Omental fat pad (tissue), 4 donors: ENCODE results near the gene NXPH3. TPM values are rescaled to one million over a fixed set of nuclear protein-coding genes. Genes with fewer than 3 reads are reported as not detected.
"Not testable (repeated sequence)": the region's sequence is repeated elsewhere in the genome, so short reads cannot be mapped to it uniquely, and the experiment has no call there.

Source experiments
- ATAC-seq: fragments of 150-250 bp; one replicate; pipeline ENCODE4 v1.9.1; 2016; ENCODE audit warnings: mild to moderate bottlenecking, moderate library complexity; ENCODE audit not compliant: low FRiP score
- DNase-seq: peaks from one replicate; pipeline ENCODE4 v3.0.0-alpha.2; 2019; ENCODE audit warnings: low spot score
- total RNA-seq, 4 donors: library from RNA; depleted of rRNA; stranded (reverse); fragments of >200 nt; gene quantifications; one replicate each; pipeline ENCODE4 v1.1.0, GENCODE V29; 2016
- TF ChIP-seq, protein P1 (sequence below), 3 donors: fragments of 450-650 bp; IDR thresholded peaks; one replicate each; pipeline ENCODE4 v1.5.1; 2016 to 2017; ENCODE audit warnings: antibody characterized with exemption in 3 of 3, mild to moderate bottlenecking in 3 of 3, moderate library complexity in 2 of 3

Gene NXPH3
- total RNA-seq, 4 donors from 2014 or later: 2.9 to 7.4 (median 5.8) TPM

DNA sequence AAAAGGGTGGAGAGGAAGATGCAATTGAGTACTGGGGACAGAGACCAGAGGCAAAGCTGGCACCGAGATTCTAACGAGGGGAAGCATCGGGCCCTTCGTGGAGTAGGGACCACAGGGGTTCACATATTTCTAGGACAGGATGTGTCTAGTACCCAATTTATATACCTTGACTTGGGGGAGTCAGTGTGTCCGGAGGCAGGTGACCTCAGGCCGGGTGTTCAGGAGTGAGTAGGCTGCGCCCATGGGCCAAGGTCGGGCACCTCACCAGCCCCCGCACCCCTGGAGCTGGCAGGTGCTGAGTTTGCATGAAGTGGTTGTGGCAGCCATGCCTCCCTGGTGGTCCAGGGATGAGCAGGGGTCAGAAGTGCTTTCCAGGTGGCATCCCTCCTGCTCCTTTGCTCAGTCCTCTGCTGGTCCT lies 8.6 kb upstream of the NXPH3 start:
- TF ChIP-seq, protein P1, sequence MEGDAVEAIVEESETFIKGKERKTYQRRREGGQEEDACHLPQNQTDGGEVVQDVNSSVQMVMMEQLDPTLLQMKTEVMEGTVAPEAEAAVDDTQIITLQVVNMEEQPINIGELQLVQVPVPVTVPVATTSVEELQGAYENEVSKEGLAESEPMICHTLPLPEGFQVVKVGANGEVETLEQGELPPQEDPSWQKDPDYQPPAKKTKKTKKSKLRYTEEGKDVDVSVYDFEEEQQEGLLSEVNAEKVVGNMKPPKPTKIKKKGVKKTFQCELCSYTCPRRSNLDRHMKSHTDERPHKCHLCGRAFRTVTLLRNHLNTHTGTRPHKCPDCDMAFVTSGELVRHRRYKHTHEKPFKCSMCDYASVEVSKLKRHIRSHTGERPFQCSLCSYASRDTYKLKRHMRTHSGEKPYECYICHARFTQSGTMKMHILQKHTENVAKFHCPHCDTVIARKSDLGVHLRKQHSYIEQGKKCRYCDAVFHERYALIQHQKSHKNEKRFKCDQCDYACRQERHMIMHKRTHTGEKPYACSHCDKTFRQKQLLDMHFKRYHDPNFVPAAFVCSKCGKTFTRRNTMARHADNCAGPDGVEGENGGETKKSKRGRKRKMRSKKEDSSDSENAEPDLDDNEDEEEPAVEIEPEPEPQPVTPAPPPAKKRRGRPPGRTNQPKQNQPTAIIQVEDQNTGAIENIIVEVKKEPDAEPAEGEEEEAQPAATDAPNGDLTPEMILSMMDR (IDR thresholded peaks at IDR 0.05): no peak
- ATAC-seq: no peak
- DNase-seq: no peak

DNA sequence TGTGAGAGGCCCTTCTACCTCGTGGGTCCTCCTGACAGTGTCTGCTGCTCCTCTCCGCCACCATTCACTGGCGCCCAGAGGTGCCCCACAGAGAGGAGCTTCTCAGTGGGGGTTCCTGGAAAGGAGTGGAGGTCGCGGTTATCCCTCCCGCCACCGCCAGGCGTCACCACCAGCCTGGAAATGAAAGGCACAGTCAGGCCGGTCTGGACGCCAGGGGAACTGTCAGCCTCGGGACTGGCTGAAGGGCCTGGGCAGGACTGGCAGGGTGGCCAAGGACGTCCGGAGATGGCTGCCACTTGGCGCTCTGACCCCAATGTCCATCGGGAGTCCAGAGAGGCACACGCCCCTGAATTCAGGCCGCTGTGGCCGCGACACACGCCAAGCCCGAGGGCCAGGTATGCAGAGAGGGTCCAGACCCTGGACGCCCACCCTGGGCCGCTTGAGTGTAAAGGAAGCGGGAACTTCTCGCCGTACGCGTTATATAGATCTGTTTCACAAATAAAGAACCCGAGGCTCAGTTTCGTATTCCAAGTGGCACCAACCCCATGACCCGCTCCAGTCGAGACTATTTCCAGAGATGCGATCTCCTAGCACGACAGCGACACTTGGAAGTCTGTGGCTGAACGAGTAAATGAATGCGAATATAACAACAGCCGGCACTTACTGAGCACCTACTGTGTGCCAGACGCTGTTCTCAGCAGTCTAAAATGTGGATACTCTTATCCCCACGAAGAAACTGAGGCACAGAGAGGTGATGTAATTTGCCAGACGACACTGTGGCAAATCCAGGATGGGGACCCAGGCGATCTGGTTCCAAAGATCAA lies 7.6 kb upstream of the NXPH3 start:
- DNase-seq: peak; percentile 83
- TF ChIP-seq, protein P1 (IDR thresholded peaks at IDR 0.05): peak in 2 of 3 donors; percentile 77 to 96
- ATAC-seq: peak; percentile 53

DNA sequence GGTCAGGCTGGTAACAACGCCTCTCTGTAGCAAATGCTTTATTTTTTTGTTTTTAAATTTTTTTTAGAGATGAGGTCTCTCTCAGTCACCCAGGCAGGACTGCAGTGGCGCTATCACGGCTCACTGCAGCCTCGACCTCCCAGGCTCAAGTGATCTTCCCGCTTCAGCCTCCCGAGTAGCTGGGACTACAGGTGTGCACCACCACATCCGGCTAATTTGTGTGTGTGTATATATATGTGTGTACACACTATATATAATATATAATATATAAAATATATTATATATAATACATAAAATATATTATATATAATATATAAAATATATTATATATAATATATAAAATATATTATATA lies 7.0 kb upstream of the NXPH3 start:
- DNase-seq, ATAC-seq: not testable (repeated sequence)

DNA sequence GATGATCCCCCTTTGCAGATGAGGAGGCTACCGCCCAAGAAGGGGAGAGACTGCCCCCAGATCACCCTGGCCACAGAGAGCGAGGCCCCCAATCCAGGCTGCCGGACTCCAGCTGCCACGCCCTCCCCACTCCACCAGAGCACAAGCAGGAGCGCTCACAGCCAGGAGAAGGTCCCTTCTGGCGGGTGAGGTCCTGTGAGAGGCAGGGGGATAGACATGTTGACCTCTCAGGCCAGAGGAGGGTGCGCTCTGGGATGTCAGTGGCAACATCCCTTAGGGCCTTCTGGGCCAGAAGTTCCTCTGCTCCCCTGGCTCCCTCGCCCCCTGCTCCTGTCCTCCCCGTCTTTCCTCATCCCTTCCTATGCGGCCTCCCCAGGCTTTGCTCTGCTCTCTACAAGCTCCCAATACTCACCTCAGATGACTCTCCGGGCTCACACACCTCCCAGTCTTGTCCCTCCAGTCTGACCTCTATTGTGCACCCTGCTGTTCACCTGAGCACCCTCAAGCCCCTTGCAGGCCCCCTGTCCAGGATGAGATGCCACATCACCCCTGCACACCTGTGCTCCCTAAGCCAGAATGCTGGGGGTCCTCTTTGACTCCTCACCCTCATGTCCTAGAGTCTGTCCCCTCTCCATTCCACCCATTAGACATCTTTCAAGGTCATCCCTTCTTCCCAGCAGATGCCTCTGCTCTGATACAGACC lies 5.0 kb upstream of the NXPH3 start:
- TF ChIP-seq, protein P1 (IDR thresholded peaks at IDR 0.05): no peak
- no peak for ATAC-seq

DNA sequence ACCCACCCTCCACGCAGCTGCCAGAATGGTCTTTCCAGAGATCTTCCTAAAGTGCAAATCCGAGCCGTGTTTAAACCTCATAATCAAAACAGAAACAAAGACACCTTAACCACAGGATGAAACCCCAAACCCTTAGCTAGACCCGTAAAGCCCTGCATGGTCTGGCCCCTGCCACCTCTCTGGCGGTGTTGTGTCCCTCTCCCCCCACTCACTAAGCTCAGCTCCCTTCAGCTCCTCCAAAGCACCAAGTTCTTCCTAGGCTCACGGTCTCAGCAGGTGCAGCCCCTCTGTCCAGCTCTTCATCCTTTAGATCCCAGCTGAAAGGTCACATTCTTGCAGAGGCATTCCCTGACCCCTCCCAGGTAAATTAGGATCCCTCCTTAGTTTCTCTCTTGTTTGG lies 4.4 kb upstream of the NXPH3 start:
- TF ChIP-seq, protein P1 (IDR thresholded peaks at IDR 0.05): no peak
- no peak for DNase-seq
- ATAC-seq: no peak

More for the DNA sequence above, 5.0 kb upstream of the NXPH3 start:
- no peak for DNase-seq

DNA sequence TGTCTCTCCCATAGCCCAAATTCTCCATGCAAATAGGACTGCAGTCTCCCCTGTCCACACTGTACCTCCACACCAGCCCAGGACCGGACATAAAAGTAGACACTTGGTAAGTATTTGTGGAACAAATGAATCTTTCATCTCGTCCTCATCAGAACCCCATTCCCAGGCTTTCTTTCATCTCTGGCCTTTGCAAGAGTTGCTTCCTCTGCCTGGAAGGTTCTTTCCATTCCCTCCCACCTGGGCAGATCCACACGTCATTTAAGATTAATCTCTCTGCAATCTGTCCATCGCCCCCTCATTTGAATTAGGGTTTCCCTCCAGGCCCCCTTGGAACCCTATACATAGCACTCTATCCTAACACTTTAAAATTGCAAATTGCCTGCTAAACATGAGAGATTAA lies 3.9 kb upstream of the NXPH3 start:
- TF ChIP-seq, protein P1 (IDR thresholded peaks at IDR 0.05): no peak
- ATAC-seq (no peak), DNase-seq (no peak)

DNA sequence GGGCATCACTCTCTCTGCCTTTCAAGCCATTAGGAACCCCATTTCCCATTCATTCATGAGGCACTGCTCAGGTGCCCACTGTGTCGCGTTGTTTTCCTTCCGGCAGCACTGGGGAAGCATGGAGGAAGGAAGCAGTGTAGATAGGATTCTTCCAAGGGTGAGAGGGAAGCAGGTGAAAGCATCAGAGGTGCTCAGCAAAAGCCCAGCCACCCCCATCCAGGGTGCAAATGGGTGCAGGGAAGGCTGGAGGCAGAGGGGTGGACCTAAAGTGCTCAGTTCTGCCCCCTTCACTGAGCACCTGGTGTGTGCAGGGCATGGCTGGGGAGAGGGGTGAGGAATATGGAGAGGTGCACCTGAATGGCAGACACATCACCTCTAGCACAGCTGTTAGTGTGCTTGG lies 3.4 kb upstream of the NXPH3 start:
- TF ChIP-seq, protein P1 (IDR thresholded peaks at IDR 0.05): no peak
- DNase-seq: no peak
- ATAC-seq: no peak
